ENCODE data around the gene LMTK3. TPM values are rescaled to one million over a fixed set of nuclear protein-coding genes. Genes with fewer than 3 reads are reported as not detected.

Gene LMTK3
- polyA plus RNA-seq, 1 donor from 2014 or later, result 8.1 TPM

GRCh38 chr19:48500830-48501493 lies 10.7 kb downstream of the LMTK3 start:
- no peak overlapping the region for H3K4me2 ChIP-seq (ENCODE audit: low read length)
- H3K4me3 ChIP-seq (ENCODE audit: low read length), result no peak overlapping the region
- no peaks in the 10 kb centered on the region for H4K20me1 ChIP-seq (ENCODE audit: insufficient read depth)
- no peak for TF ChIP-seq CTCF (IDR thresholded peaks at IDR 0.05; ENCODE audit: poor library complexity, severe bottlenecking)
- TF ChIP-seq SMC3 (conservative IDR thresholded peaks at IDR 0.05; ENCODE audit: poor library complexity), result no peak
- TF ChIP-seq RAD21 (conservative IDR thresholded peaks at IDR 0.05), result no peak
- no peak for TF ChIP-seq EP300 (conservative IDR thresholded peaks at IDR 0.05; ENCODE audit: poor library complexity, severe bottlenecking)
- TF ChIP-seq EZH2 (IDR thresholded peaks at IDR 0.05; ENCODE audit: borderline replicate concordance, insufficient read depth, low read length, poor library complexity, severe bottlenecking), result no peak
- no peak for TF ChIP-seq TAF1 (IDR thresholded peaks at IDR 0.05; ENCODE audit: low read depth)
- TF ChIP-seq MXI1 (conservative IDR thresholded peaks at IDR 0.05; ENCODE audit: poor library complexity, severe bottlenecking), result no peak
- TF ChIP-seq REST (IDR thresholded peaks at IDR 0.05; ENCODE audit: borderline replicate concordance), result no peak
- TF ChIP-seq POLR2AphosphoS5 (IDR thresholded peaks at IDR 0.05), result no peak
- no peaks in the 10 kb centered on the region for H3K36me3 ChIP-seq (ENCODE audit: insufficient read depth, low read length)
- no peak overlapping the region for H2AFZ ChIP-seq (ENCODE audit: low read depth, low read length)
- no peak overlapping the region for H3K9ac ChIP-seq (ENCODE audit: low read length)
- H3K9me2 ChIP-seq (ENCODE audit: insufficient read depth, low read length), result no peaks in the 10 kb centered on the region
- no peaks in the 10 kb centered on the region for H3K79me2 ChIP-seq (replicated peaks; ENCODE audit: insufficient read depth, low read length)
- H3F3A ChIP-seq (ENCODE audit: insufficient read depth, low read length, poor library complexity, severe bottlenecking), result no peaks in the 10 kb centered on the region
- H3K9me3 ChIP-seq (ENCODE audit: low read length), result no peaks in the 10 kb centered on the region
- H3K27ac ChIP-seq (ENCODE audit: low read length), result no peak overlapping the region
- H3K27me3 ChIP-seq (ENCODE audit: insufficient read depth, low read depth, low read length), result no peaks in the 10 kb centered on the region

GRCh38 chr19:48499316-48500090 lies 12.1 kb downstream of the LMTK3 start:
- Histone ChIP-seq H3K4me3 (ENCODE audit: low read length) (no peak overlapping the region), H3K9me2 (ENCODE audit: insufficient read depth, low read length) (no peaks in the 10 kb centered on the region)
- TF ChIP-seq MXI1 (conservative IDR thresholded peaks at IDR 0.05; ENCODE audit: poor library complexity, severe bottlenecking) (no peak), POLR2AphosphoS5 (IDR thresholded peaks at IDR 0.05) (no peak), REST (IDR thresholded peaks at IDR 0.05; ENCODE audit: borderline replicate concordance) (no peak), SMC3 (conservative IDR thresholded peaks at IDR 0.05; ENCODE audit: poor library complexity) (no peak)

More at GRCh38 chr19:48499316-48500090, 12.1 kb downstream of the LMTK3 start:
- Histone ChIP-seq H3F3A (ENCODE audit: insufficient read depth, low read length, poor library complexity, severe bottlenecking) (no peaks in the 10 kb centered on the region), H3K4me2 (ENCODE audit: low read length) (no peak overlapping the region), H3K27me3 (ENCODE audit: insufficient read depth, low read depth, low read length) (no peaks in the 10 kb centered on the region), H2AFZ (ENCODE audit: low read depth, low read length) (no peak overlapping the region), H3K9ac (ENCODE audit: low read length) (no peak overlapping the region), H3K9me3 (ENCODE audit: low read length) (no peaks in the 10 kb centered on the region), H3K36me3 (ENCODE audit: insufficient read depth, low read length) (no peaks in the 10 kb centered on the region), H4K20me1 (ENCODE audit: insufficient read depth) (no peaks in the 10 kb centered on the region), H3K79me2 (replicated peaks; ENCODE audit: insufficient read depth, low read length) (no peaks in the 10 kb centered on the region), H3K27ac (ENCODE audit: low read length) (no peak overlapping the region)
